SK-N-SH treated with all-trans-retinoic acid at 6 μM for 48 hours (cell line): Measurements from ENCODE around the gene TGOLN2.

Experiments used
- ARNTL ChIP-seq: fragments of 450-650 bp; formaldehyde crosslinking; IDR thresholded peaks from 2 replicates; pipeline ENCODE4 v1.5.0; 2020; ENCODE audit warnings: low read depth, mild to moderate bottlenecking, moderate library complexity, borderline replicate concordance
- CREB5 ChIP-seq: fragments of 250-450 bp; sonication (Bioruptor Pico); IDR thresholded peaks from 2 replicates; pipeline ENCODE4 v1.5.1; 2020; ENCODE audit warnings: low read depth, mild to moderate bottlenecking, moderate library complexity
- TSHZ2 ChIP-seq: fragments of 250-450 bp; sonication (Bioruptor Pico); IDR thresholded peaks from 2 replicates; pipeline ENCODE4 v1.5.0; 2020; ENCODE audit warnings: mild to moderate bottlenecking, moderate library complexity
- ZC3H10 ChIP-seq: fragments of 250-450 bp; sonication (Bioruptor Pico); IDR thresholded peaks from 2 replicates; pipeline ENCODE4 v1.5.1; 2021; ENCODE audit warnings: mild to moderate bottlenecking, moderate library complexity
- ZFP3 ChIP-seq: fragments of 250-450 bp; sonication (Bioruptor Pico); IDR thresholded peaks from 2 replicates; pipeline ENCODE4 v1.5.0; 2020; ENCODE audit warnings: mild to moderate bottlenecking, moderate library complexity
- ZNF70 ChIP-seq: fragments of 450-650 bp; formaldehyde crosslinking; IDR thresholded peaks from 2 replicates; pipeline ENCODE4 v1.5.0; 2020; ENCODE audit warnings: mild to moderate bottlenecking, moderate library complexity

- no peak for TF ChIP-seq CREB5 (CRISPR knock-in tag)
- no peak for TF ChIP-seq ZNF70 (CRISPR knock-in tag)
- TF ChIP-seq ZFP3: no peak
- no peak for TF ChIP-seq TSHZ2 (CRISPR knock-in tag)
- TF ChIP-seq ZC3H10 (CRISPR knock-in tag): no peak
- TF ChIP-seq ARNTL (CRISPR knock-in tag): no peak
Measured at GRCh38 chr2:85369500-85369899, 41.7 kb upstream of the TGOLN2 start.
